BLaER1 (cell line): ENCODE results near the gene KNCN.

Experiments
- H3K27ac ChIP-seq: shearing (Covaris generic); formaldehyde crosslinking; 2 replicates; pipeline ENCODE4 v1.8.1; 2022
- H3K27me3 ChIP-seq: shearing (Covaris generic); formaldehyde crosslinking; 2 replicates; pipeline ENCODE4 v1.8.1; 2022
- H3K36me3 ChIP-seq: shearing (Covaris generic); formaldehyde crosslinking; 2 replicates; pipeline ENCODE4 v1.8.1; 2022
- H3K4me1 ChIP-seq: shearing (Covaris generic); formaldehyde crosslinking; 2 replicates; pipeline ENCODE4 v1.8.1; 2022
- H3K4me2 ChIP-seq: shearing (Covaris generic); formaldehyde crosslinking; 2 replicates; pipeline ENCODE4 v1.8.1; 2022
- H3K4me3 ChIP-seq: shearing (Covaris generic); formaldehyde crosslinking; 2 replicates; pipeline ENCODE4 v1.8.1; 2022
- H3K9ac ChIP-seq: shearing (Covaris generic); formaldehyde crosslinking; 2 replicates; pipeline ENCODE4 v1.8.1; 2022
- H3K9me3 ChIP-seq: shearing (Covaris generic); formaldehyde crosslinking; 2 replicates; pipeline ENCODE4 v1.8.1; 2022
- H4K20me1 ChIP-seq: shearing (Covaris generic); formaldehyde crosslinking; 2 replicates; pipeline ENCODE4 v1.8.1; 2022
- Cebpa-rat ChIP-seq: shearing (Covaris generic); IDR thresholded peaks from 2 replicates; pipeline ENCODE4 v1.8.1; 2022

Gene KNCN

GRCh38 chr1:46551597-46552095 is at the start of gene KNCN:
Gene KNCN (minus strand): TSS chr1:46551647. CDS start chr1:46551215, 432 bp downstream.
- peaks cover 9% of the 10 kb centered on the region for H3K4me1 ChIP-seq
- H3K9ac ChIP-seq, result no peak within 1 kb of the TSS
- no peaks in the 10 kb centered on the region for H4K20me1 ChIP-seq
- no peak for TF ChIP-seq Cebpa-rat
- H3K4me3 ChIP-seq, result no peak within 1 kb of the TSS
- no peak within 1 kb of the TSS for H3K4me2 ChIP-seq
- H3K27ac ChIP-seq, result no peak within 1 kb of the TSS
- H3K27me3 ChIP-seq, result no peaks in the 10 kb centered on the region
- H3K9me3 ChIP-seq, result no peaks in the 10 kb centered on the region
- H3K36me3 ChIP-seq, result no peaks in the 10 kb centered on the region

- Histone ChIP-seq H4K20me1 (peaks cover 20% of the 10 kb centered on the region; the same call in 1 of the 2 replicates), H3K27me3 (no peaks in the 10 kb centered on the region), H3K4me1 (peaks cover 55% of the 10 kb centered on the region), H3K27ac (no peak overlapping the region), H3K9ac (no peak overlapping the region), H3K4me2 (no peak overlapping the region), H3K9me3 (no peaks in the 10 kb centered on the region), H3K4me3 (no peak overlapping the region), H3K36me3 (no peaks in the 10 kb centered on the region)
- no peak for TF ChIP-seq Cebpa-rat
Observed at GRCh38 chr1:46599059-46599970, 47.9 kb upstream of the KNCN start.

- no peak for TF ChIP-seq Cebpa-rat
- Histone ChIP-seq H3K27ac (no peak overlapping the region), H4K20me1 (0 out of 2 replicates have a peak, but pooled peaks cover 20% of the 10 kb centered on the region), H3K9me3 (no peaks in the 10 kb centered on the region), H3K9ac (no peak overlapping the region), H3K4me1 (peaks cover 43% of the 10 kb centered on the region), H3K4me3 (no peak overlapping the region), H3K36me3 (peaks cover 24% of the 10 kb centered on the region), H3K4me2 (no peak overlapping the region), H3K27me3 (no peaks in the 10 kb centered on the region)
Observed at GRCh38 chr1:46596846-46597245, 45.4 kb upstream of the KNCN start.

- Histone ChIP-seq H3K36me3 (peaks cover 32% of the 10 kb centered on the region), H3K27me3 (no peaks in the 10 kb centered on the region), H3K4me2 (no peak overlapping the region), H4K20me1 (0 out of 2 replicates have a peak, but pooled peaks cover 20% of the 10 kb centered on the region), H3K9me3 (no peaks in the 10 kb centered on the region), H3K4me3 (no peak overlapping the region), H3K4me1 (peaks cover 37% of the 10 kb centered on the region), H3K27ac (no peak overlapping the region), H3K9ac (no peak overlapping the region)
- no peak for TF ChIP-seq Cebpa-rat
Observed at GRCh38 chr1:46596036-46596435, 44.6 kb upstream of the KNCN start.

GRCh38 chr1:46595127-46595526 is 43.7 kb upstream of the KNCN start:
- 0 out of 2 replicates have a peak, but pooled peaks cover 20% of the 10 kb centered on the region for H4K20me1 ChIP-seq
- H3K27me3 ChIP-seq, result no peaks in the 10 kb centered on the region
- H3K4me3 ChIP-seq, result no peak overlapping the region
- peaks cover 31% of the 10 kb centered on the region for H3K4me1 ChIP-seq
- H3K9me3 ChIP-seq, result no peaks in the 10 kb centered on the region
- H3K36me3 ChIP-seq, result peaks cover 41% of the 10 kb centered on the region
- no peak for TF ChIP-seq Cebpa-rat
- no peak overlapping the region for H3K27ac ChIP-seq
- H3K4me2 ChIP-seq, result peak overlapping the region; percentile 75
- no peak overlapping the region for H3K9ac ChIP-seq

GRCh38 chr1:46594063-46594462 is 42.6 kb upstream of the KNCN start:
- H3K27me3 ChIP-seq, result no peaks in the 10 kb centered on the region
- TF ChIP-seq Cebpa-rat, result no peak
- peaks cover 2% of the 10 kb centered on the region; the same call in 1 of the 2 replicates for H3K9me3 ChIP-seq
- no peak overlapping the region for H3K27ac ChIP-seq
- no peak overlapping the region for H3K4me3 ChIP-seq
- 0 out of 2 replicates have a peak, but pooled peaks cover 20% of the 10 kb centered on the region for H4K20me1 ChIP-seq
- H3K36me3 ChIP-seq, result peaks cover 51% of the 10 kb centered on the region
- peaks cover 21% of the 10 kb centered on the region for H3K4me1 ChIP-seq
- no peak overlapping the region for H3K9ac ChIP-seq
- H3K4me2 ChIP-seq, result no peak overlapping the region

GRCh38 chr1:46592823-46593222 is 41.4 kb upstream of the KNCN start:
- H3K27me3 ChIP-seq, result no peaks in the 10 kb centered on the region
- H4K20me1 ChIP-seq, result 0 out of 2 replicates have a peak, but pooled peaks cover 14% of the 10 kb centered on the region
- H3K9ac ChIP-seq, result no peak overlapping the region
- H3K4me1 ChIP-seq, result peaks cover 19% of the 10 kb centered on the region
- H3K9me3 ChIP-seq, result peaks cover 3% of the 10 kb centered on the region; the same call in 1 of the 2 replicates
- no peak overlapping the region for H3K4me2 ChIP-seq
- no peak overlapping the region for H3K4me3 ChIP-seq
- H3K36me3 ChIP-seq, result peaks cover 56% of the 10 kb centered on the region
- no peak overlapping the region for H3K27ac ChIP-seq
- TF ChIP-seq Cebpa-rat, result no peak

- Histone ChIP-seq H3K27ac (no peak overlapping the region), H3K9me3 (peaks cover 3% of the 10 kb centered on the region; the same call in 1 of the 2 replicates), H3K4me1 (peaks cover 4% of the 10 kb centered on the region), H3K36me3 (peaks cover 87% of the 10 kb centered on the region), H3K9ac (no peak overlapping the region), H4K20me1 (0 out of 2 replicates have a peak, but pooled peaks cover under 1% of the 10 kb centered on the region), H3K4me3 (no peak overlapping the region), H3K27me3 (no peaks in the 10 kb centered on the region), H3K4me2 (no peak overlapping the region)
- no peak for TF ChIP-seq Cebpa-rat
Observed at GRCh38 chr1:46589529-46589928, 38.1 kb upstream of the KNCN start.

- no peaks in the 10 kb centered on the region for H3K4me1 ChIP-seq
- H3K27ac ChIP-seq, result no peak overlapping the region
- H3K9me3 ChIP-seq, result peaks cover 3% of the 10 kb centered on the region; the same call in 1 of the 2 replicates
- H3K9ac ChIP-seq, result no peak overlapping the region
- H3K36me3 ChIP-seq, result peaks cover 90% of the 10 kb centered on the region
- TF ChIP-seq Cebpa-rat, result no peak
- H4K20me1 ChIP-seq, result no peaks in the 10 kb centered on the region
- H3K4me3 ChIP-seq, result no peak overlapping the region
- no peaks in the 10 kb centered on the region for H3K27me3 ChIP-seq
- H3K4me2 ChIP-seq, result no peak overlapping the region
Observed at GRCh38 chr1:46587069-46587468, 35.6 kb upstream of the KNCN start.
